Keratinocyte (primary cell): ENCODE results near the gene PTAR1. TPM values are rescaled to one million over a fixed set of nuclear protein-coding genes. Genes with fewer than 3 reads are reported as not detected.

Source experiments
- DNase-seq: peaks from one replicate; pipeline ENCODE4 v3.0.0-alpha.2; 2011; ENCODE audit warnings: low read depth, missing footprints, low spot score
- FAIRE-seq: peaks from 2 replicates; lab custom pipeline; 2011; peaks lifted over from hg19 to GRCh38; lab: Jason Lieb, UNC
- H2AFZ ChIP-seq: 2 replicates; pipeline ENCODE4 v1.6.0; 2012; ENCODE audit warnings: low read length, control low read depth, inconsistent platforms; ENCODE audit not compliant: control insufficient read depth
- H3K27ac ChIP-seq: 2 replicates; pipeline ENCODE4 v1.5.1; 2011; ENCODE audit warnings: low read length; ENCODE audit not compliant: control insufficient read depth, insufficient read depth
- H3K27me3 ChIP-seq: 3 replicates; pipeline ENCODE4 v1.6.0; 2011; ENCODE audit warnings: low read length; ENCODE audit not compliant: control insufficient read depth, insufficient read depth; ENCODE audit errors: extremely low read depth
- H3K36me3 ChIP-seq, 2 experiments: 2 replicates in 1 of 2; 3 replicates in 1 of 2; pipeline ENCODE4 v1.5.1; 2011; ENCODE audit warnings: low read length in 2 of 2, mild to moderate bottlenecking in 1 of 2; ENCODE audit not compliant: control insufficient read depth in 2 of 2, insufficient read depth in 2 of 2; ENCODE audit errors: extremely low read depth in 1 of 2
- H3K4me1 ChIP-seq: 3 replicates; pipeline ENCODE4 v1.5.1; 2011; ENCODE audit warnings: low read length; ENCODE audit not compliant: control insufficient read depth, insufficient read depth; ENCODE audit errors: extremely low read depth
- H3K4me2 ChIP-seq: 3 replicates; pipeline ENCODE4 v1.6.0; 2011; ENCODE audit warnings: low read depth, low read length; ENCODE audit not compliant: control insufficient read depth, insufficient read depth; ENCODE audit errors: extremely low read depth
- H3K4me3 ChIP-seq, 3 experiments: fragments of 200-600 bp in 1 of 3; sonication (generic) in 1 of 3; 2 replicates in 2 of 3; 3 replicates in 1 of 3; pipeline ENCODE4 v1.5.1; 2011 to 2016; ENCODE audit warnings: low read length in 3 of 3, mild to moderate bottlenecking in 3 of 3, control low read depth in 2 of 3, inconsistent platforms in 1 of 3, low read depth in 1 of 3, mixed read lengths in 1 of 3, mixed run types in 1 of 3, moderate library complexity in 1 of 3; ENCODE audit not compliant: control insufficient read depth in 2 of 3, insufficient read depth in 2 of 3; ENCODE audit errors: extremely low read depth in 1 of 3
- H3K79me2 ChIP-seq: 2 replicates; pipeline ENCODE4 v1.6.0; 2012; ENCODE audit warnings: low read length; ENCODE audit not compliant: control insufficient read depth, insufficient read depth
- H3K9ac ChIP-seq: 3 replicates; pipeline ENCODE4 v1.6.0; 2011; ENCODE audit warnings: low read length; ENCODE audit not compliant: control insufficient read depth, insufficient read depth; ENCODE audit errors: extremely low read depth
- H3K9me1 ChIP-seq: 3 replicates; pipeline ENCODE4 v1.6.0; 2011; ENCODE audit warnings: low read length; ENCODE audit not compliant: control insufficient read depth, insufficient read depth; ENCODE audit errors: extremely low read depth
- H3K9me3 ChIP-seq: 2 replicates; pipeline ENCODE4 v1.5.1; 2012; ENCODE audit warnings: low read depth, low read length; ENCODE audit not compliant: control insufficient read depth
- H4K20me1 ChIP-seq: 3 replicates; pipeline ENCODE4 v1.6.0; 2011; ENCODE audit warnings: low read length; ENCODE audit not compliant: control insufficient read depth, insufficient read depth; ENCODE audit errors: extremely low read depth
- CTCF ChIP-seq, 3 experiments: IDR thresholded peaks in 1 of 3; conservative IDR thresholded peaks in 1 of 3; optimal IDR thresholded peaks in 1 of 3; 2 replicates in 2 of 3; 3 replicates in 1 of 3; pipeline versions ENCODE3 to v1.5.1; 2011; ENCODE audit warnings: low read length in 3 of 3, mild to moderate bottlenecking in 3 of 3, moderate library complexity in 2 of 3, control low read depth in 1 of 3, inconsistent platforms in 1 of 3; ENCODE audit not compliant: insufficient read depth in 2 of 3; ENCODE audit errors: extremely low read depth in 1 of 3
- EZH2 ChIP-seq: IDR thresholded peaks from one replicate; pipeline ENCODE4 v1.6.1; 2012; ENCODE audit warnings: inconsistent platforms, mild to moderate bottlenecking, low read length, moderate library complexity
- dilution Hi-C: fragments of 300-500 bp; cut with MboI; formaldehyde crosslinking; loops from one replicate; pipeline ENCODE4 v1.7.0; 2020; ENCODE audit warnings: low sequenced_read_pairs; ENCODE audit not compliant: extremely low pct_ligation_motif_present
- polyA plus RNA-seq, 5 experiments: library from polyadenylated mRNA; depleted of rRNA in 3 of 5; stranded (reverse) in 3 of 5; stranded (forward) in 1 of 5; unstranded in 1 of 5; fragments of >200 nt; gene quantifications; 1 replicate in 1 of 5; 2 replicates in 3 of 5; 3 replicates in 1 of 5; pipeline versions ENCODE4 v1.2.1 to v1.2.3, GENCODE V29; 2011 to 2012; ENCODE audit warnings: missing spikeins in 2 of 5, low read depth in 1 of 5, low replicate concordance in 1 of 5

Gene PTAR1
- polyA plus RNA-seq, 1 donor (not counting 4 experiments of a cell fraction or from before 2014, with no cell fraction given): 15.5 TPM

- Histone ChIP-seq H2AFZ (no peak overlapping the region), H3K79me2 (no peaks in the 10 kb centered on the region), H3K4me2 (no peak overlapping the region), H3K36me3 (no peaks in the 10 kb centered on the region), H3K27me3 (no peaks in the 10 kb centered on the region), H4K20me1 (no peaks in the 10 kb centered on the region), H3K9me3 (no peaks in the 10 kb centered on the region), H3K9ac (no peak overlapping the region), H3K27ac (no peak overlapping the region), H3K4me1 (no peaks in the 10 kb centered on the region), H3K4me3 (no peak overlapping the region), H3K9me1 (no peaks in the 10 kb centered on the region)
- FAIRE-seq (no peak), DNase-seq (no peak)
- TF ChIP-seq EZH2 (no peak), CTCF (optimal IDR thresholded peaks at IDR 0.05 in 1 of 3, IDR thresholded peaks at IDR 0.05 in 1 of 3, conservative IDR thresholded peaks at IDR 0.05 in 1 of 3; ENCODE audit: extremely low read depth in 1 of 3, insufficient read depth in 2 of 3, low read length in 3 of 3) (no peak)
- dilution Hi-C loops: no loop called here
Measured at GRCh38 chr9:69773258-69773657, 13.4 kb upstream of the PTAR1 start.

- no peak overlapping the region for H3K9ac ChIP-seq
- H3K9me1 ChIP-seq: no peaks in the 10 kb centered on the region
- TF ChIP-seq EZH2: no peak
- TF ChIP-seq CTCF (optimal IDR thresholded peaks at IDR 0.05 in 1 of 3, IDR thresholded peaks at IDR 0.05 in 1 of 3, conservative IDR thresholded peaks at IDR 0.05 in 1 of 3; ENCODE audit: extremely low read depth in 1 of 3, insufficient read depth in 2 of 3, low read length in 3 of 3): no peak
- H3K27me3 ChIP-seq: no peaks in the 10 kb centered on the region
- no peak overlapping the region for H3K4me3 ChIP-seq
- H4K20me1 ChIP-seq: no peaks in the 10 kb centered on the region
- no peak for FAIRE-seq
- dilution Hi-C loops: no loop called here
- no peaks in the 10 kb centered on the region for H3K36me3 ChIP-seq
- H3K4me1 ChIP-seq: no peaks in the 10 kb centered on the region
- no peaks in the 10 kb centered on the region for H3K79me2 ChIP-seq
- H3K4me2 ChIP-seq: no peak overlapping the region
- H3K27ac ChIP-seq: no peak overlapping the region
- no peak overlapping the region for H2AFZ ChIP-seq
- no peaks in the 10 kb centered on the region for H3K9me3 ChIP-seq
- DNase-seq: no peak
Measured at GRCh38 chr9:69771775-69772418, 12.1 kb upstream of the PTAR1 start.
